Skeletal muscle tissue (tissue), 4 donors: Measurements from ENCODE around the gene AFAP1L1. TPM values are rescaled to one million over a fixed set of nuclear protein-coding genes. Genes with fewer than 3 reads are reported as not detected.

Experiments
- H3K27ac ChIP-seq: one replicate; pipeline ENCODE4 v1.7.0; 2013; ENCODE audit warnings: mild to moderate bottlenecking, low read depth, low read length, inconsistent platforms
- H3K27me3 ChIP-seq, 3 donors: one replicate each; pipeline ENCODE4 v1.7.0; 2013; ENCODE audit warnings: low read length in 3 of 3; ENCODE audit not compliant: control insufficient read depth in 3 of 3, insufficient read depth in 3 of 3
- H3K36me3 ChIP-seq, 3 donors: one replicate each; pipeline ENCODE4 v1.7.0; 2013; ENCODE audit warnings: low read length in 3 of 3; ENCODE audit not compliant: control insufficient read depth in 3 of 3, insufficient read depth in 3 of 3
- H3K4me1 ChIP-seq, 3 donors: one replicate each; pipeline ENCODE4 v1.7.0; 2013; ENCODE audit warnings: low read length in 3 of 3, mild to moderate bottlenecking in 3 of 3; ENCODE audit not compliant: control insufficient read depth in 3 of 3, insufficient read depth in 3 of 3
- H3K4me3 ChIP-seq, 3 donors: one replicate each; pipeline ENCODE4 v1.7.0; 2013; ENCODE audit warnings: low read length in 3 of 3
- H3K9ac ChIP-seq, 3 donors: one replicate each; pipeline ENCODE4 v1.7.0; 2013; ENCODE audit warnings: low read length in 3 of 3, mild to moderate bottlenecking in 3 of 3, moderate library complexity in 2 of 3, low read depth in 1 of 3
- H3K9me3 ChIP-seq, 3 donors: one replicate each; pipeline ENCODE4 v1.7.0; 2013; ENCODE audit warnings: low read length in 3 of 3; ENCODE audit not compliant: control insufficient read depth in 3 of 3
- total RNA-seq: library from RNA; depleted of rRNA; stranded (reverse); fragments of >200 nt; gene quantifications from one replicate; pipeline ENCODE4 v1.2.3, GENCODE V29; 2014
- donor health status: Osteomylitis.

AFAP1L1 gene
- total RNA-seq, 1 donor from 2014 or later = 75.7 TPM

DNA sequence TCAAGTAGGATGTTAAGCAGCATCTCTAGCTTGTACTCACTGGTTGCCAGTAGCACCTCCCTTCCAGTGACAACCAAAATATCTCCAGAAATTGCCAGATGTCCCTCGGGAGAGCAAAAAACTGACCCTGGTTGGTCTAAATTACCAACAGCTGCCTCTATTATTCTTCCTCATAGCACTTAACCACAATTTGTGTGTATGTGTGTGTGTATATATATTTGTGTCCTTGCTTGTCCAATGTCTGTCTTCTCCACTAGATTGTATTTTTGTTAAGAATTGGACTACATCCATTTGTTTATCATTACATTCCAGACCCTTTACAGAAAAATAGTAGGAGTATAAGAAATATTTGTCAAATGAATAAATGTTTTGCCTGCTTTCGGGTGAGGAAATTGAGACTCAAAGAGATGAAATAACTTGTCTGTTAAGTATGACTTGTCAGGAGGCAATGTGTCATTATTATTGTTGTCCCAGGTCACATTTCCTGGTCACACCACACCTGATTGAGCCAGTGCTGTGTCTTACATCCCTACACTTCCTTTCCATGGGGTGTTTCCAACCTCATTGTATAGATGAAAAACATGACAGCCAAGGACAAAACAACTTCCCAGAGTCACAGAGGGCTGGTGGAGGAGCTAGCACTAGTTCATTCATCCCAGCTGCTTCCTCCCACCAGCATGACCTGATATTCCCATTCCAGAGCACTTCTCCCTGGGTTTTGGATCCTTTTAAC lies 62.2 kb downstream of the AFAP1L1 start:
- no peaks in the 10 kb centered on the region for H3K4me1 ChIP-seq
- H3K9ac ChIP-seq = no peak overlapping the region
- H3K9me3 ChIP-seq = no peaks in the 10 kb centered on the region
- no peaks in the 10 kb centered on the region for H3K27me3 ChIP-seq
- no peak overlapping the region for H3K27ac ChIP-seq
- H3K36me3 ChIP-seq = peaks cover 49 to 74% (median 69%) of the 10 kb centered on the region in 3 donors
- H3K4me3 ChIP-seq = no peak overlapping the region

DNA sequence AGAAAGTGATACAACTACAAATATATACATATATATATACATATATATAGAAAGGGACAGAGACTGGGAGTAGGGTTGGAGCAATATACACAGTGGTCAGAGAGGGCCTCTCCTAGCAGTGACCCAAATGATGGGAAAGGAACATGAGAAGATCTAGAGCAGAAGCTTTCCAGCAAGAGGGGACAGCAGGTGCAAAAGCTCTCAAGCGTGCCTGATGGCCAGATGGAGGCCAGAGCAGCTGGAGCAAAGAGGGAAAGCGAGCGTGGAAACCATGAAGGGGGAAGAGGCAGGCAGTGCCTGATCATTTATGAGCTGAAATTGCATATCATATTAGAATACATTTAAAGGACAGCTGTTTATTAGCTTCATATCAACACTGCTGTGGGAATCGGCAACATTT lies 66.1 kb downstream of the AFAP1L1 start:
- Histone ChIP-seq H3K4me3 (no peak overlapping the region), H3K4me1 (no peaks in the 10 kb centered on the region), H3K9me3 (no peaks in the 10 kb centered on the region), H3K9ac (no peak overlapping the region), H3K27ac (no peak overlapping the region), H3K27me3 (no peaks in the 10 kb centered on the region), H3K36me3 (peaks cover 47 to 70% (median 69%) of the 10 kb centered on the region in 3 donors)

DNA sequence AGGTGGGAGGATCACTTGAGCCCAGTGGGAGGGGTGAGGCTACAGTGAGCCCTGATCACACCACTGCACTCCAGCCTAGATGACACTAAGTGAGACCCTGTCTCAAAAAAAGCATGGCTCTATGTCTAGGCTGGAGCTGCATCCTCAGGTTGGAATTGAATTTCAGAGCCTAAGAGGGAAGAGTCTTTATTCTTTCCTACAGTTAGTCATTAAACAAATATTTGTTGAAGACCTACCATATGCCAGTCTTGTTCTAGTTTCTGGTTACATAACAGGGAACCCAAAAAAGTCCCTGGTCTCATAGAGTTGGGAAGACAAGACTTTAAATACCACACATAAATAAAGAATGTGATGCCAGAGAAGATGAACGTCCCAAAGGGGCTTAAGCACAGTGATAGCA lies 66.7 kb downstream of the AFAP1L1 start:
- H3K27ac ChIP-seq = no peak overlapping the region
- H3K9me3 ChIP-seq = no peaks in the 10 kb centered on the region
- H3K36me3 ChIP-seq = peaks cover 42 to 63% (median 63%) of the 10 kb centered on the region in 3 donors
- no peaks in the 10 kb centered on the region for H3K27me3 ChIP-seq
- H3K4me3 ChIP-seq = no peak overlapping the region
- H3K9ac ChIP-seq = no peak overlapping the region
- H3K4me1 ChIP-seq = no peaks in the 10 kb centered on the region

DNA sequence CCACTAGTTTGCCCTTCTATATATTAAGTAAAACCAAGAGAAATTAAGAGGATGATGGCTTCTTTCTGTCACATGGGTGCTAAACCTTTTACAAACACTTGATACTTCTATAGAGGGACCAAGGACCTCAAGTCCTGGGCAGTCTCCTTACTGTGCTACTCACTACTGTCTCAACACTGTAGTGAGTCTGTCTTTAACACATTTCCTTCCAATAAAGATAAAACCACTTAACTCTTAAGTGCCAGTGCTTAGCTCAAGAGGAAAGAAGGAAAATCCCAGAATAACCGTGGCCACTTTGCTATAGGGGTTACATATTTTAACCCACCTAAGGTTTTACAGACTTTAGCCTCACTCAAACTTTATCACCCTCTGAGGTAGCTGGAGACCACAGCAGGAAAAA lies 69.3 kb downstream of the AFAP1L1 start:
- Histone ChIP-seq H3K9me3 (no peaks in the 10 kb centered on the region), H3K9ac (no peak overlapping the region), H3K4me3 (no peak overlapping the region), H3K27me3 (no peaks in the 10 kb centered on the region), H3K4me1 (peaks cover 8 to 13% (median 11%) of the 10 kb centered on the region in 3 donors), H3K36me3 (peaks cover 28 to 46% (median 44%) of the 10 kb centered on the region in 3 donors), H3K27ac (no peak overlapping the region)

DNA sequence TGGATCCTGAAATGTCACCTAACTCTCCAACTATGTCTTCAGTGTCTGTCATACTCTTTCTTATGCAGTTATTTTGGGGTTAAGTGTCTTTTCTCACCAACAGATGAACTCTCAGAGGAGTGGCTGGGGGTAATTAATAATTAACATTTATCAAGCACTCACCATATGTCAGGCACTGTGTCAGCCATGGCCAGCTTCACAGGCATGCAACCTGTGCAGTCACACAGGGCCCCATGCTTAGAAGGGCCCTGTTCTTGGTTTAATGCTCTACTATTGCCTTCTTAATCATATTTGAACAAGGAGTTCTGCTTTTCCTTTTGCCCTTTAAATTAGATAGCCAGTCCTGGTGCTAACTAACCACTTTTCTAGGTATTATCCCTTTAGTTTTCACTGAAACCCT lies 70.2 kb downstream of the AFAP1L1 start:
- H3K27ac ChIP-seq = no peak overlapping the region
- no peaks in the 10 kb centered on the region for H3K27me3 ChIP-seq
- no peaks in the 10 kb centered on the region for H3K9me3 ChIP-seq
- no peak overlapping the region for H3K4me3 ChIP-seq
- H3K36me3 ChIP-seq = peaks cover 23 to 38% (median 37%) of the 10 kb centered on the region in 3 donors
- H3K9ac ChIP-seq = no peak overlapping the region
- peaks cover 13 to 18% (median 16%) of the 10 kb centered on the region in 3 donors for H3K4me1 ChIP-seq

DNA sequence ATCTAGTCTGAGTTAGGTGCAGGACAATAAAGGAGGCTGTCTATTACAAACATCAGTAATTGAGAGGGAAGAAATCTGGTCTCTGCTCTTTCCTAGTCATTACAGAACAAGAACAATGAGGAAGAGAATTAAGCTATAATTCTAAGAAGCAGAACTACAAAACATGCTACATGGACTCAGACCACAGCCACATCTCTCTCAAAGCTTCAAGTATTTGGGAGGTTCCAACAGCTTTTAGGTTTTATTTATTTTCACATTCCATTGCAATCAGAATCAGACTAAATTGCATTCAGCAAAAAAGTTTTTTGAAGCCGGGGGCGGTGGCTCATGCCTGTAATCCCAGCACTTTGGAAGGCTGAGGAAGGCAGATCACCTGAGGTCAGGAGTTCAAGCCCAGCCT lies 72.5 kb downstream of the AFAP1L1 start:
- H3K4me3 ChIP-seq = no peak overlapping the region
- H3K9me3 ChIP-seq = no peaks in the 10 kb centered on the region
- H3K27me3 ChIP-seq = no peaks in the 10 kb centered on the region
- peaks cover 13 to 18% (median 18%) of the 10 kb centered on the region in 3 donors for H3K4me1 ChIP-seq
- H3K27ac ChIP-seq = no peak overlapping the region
- H3K9ac ChIP-seq = no peak overlapping the region
- H3K36me3 ChIP-seq = peaks cover 23 to 37% (median 31%) of the 10 kb centered on the region in 3 donors

DNA sequence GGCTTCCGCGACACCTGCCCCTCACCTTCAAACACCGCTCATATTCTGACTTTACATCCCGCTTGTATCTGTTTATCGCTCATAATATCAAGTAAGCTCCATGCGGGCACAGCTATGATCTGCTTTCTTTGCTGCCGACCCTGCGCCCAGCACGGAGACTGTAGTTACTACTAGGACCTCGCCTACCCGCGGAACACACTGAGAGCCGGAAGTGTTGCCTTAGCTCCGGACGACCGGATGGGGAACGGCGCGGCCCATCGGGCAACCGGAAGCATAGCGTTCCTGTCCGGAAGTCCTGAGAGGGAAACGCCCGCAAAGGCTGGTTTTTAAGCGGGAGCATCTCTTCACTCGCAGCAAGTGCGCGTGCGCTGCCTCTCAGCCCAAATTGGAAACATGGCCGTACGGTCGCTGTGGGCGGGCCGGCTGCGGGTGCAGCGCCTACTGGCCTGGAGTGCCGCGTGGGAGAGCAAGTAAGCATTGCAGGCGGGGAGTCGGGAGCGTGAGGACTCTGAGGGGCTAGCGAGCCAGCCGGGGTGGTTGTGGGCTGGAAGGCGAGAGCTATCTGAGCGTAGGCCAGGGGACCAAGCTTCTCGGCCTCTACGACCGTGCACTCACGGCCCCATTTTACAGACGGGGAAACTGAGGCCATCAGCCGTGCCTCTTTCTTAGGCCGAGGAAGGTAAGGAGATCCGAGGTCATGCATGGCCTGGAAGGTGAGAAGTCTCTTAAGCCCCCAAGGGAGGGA lies 73.7 kb downstream of the AFAP1L1 start, which contains the start of gene GRPEL2:
GRPEL2 (plus strand) TSS at position 353 of the 745 bp plus-strand sequence; CDS start at position 394, 41 bp downstream.
- H3K4me3 ChIP-seq = peak within 1 kb of the TSS; percentile 94 to 100 (median 99)
- no peaks in the 10 kb centered on the region for H3K27me3 ChIP-seq
- peaks cover 28 to 39% (median 32%) of the 10 kb centered on the region in 3 donors for H3K36me3 ChIP-seq
- H3K4me1 ChIP-seq = peaks cover 13 to 18% (median 18%) of the 10 kb centered on the region in 3 donors
- no peaks in the 10 kb centered on the region for H3K9me3 ChIP-seq
- H3K9ac ChIP-seq = peak within 1 kb of the TSS; percentile 74 to 91 (median 91)
- peak within 1 kb of the TSS; percentile 59 for H3K27ac ChIP-seq

DNA sequence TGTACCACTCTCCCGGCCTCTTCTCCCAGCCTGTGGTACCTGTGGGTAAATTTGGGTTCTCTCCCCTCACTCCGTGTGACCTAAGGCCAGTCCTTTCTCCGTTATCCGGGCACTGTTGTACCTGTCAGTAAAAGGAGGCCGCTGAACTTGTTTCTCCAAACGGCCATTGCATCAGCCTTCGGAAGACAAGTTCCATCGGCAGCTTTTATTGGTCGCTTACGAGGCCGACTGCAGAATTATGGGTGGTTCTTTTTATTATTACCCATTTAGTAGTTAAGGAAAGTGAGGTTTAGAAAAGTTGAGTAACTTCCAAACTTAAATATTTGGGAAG lies 74.2 kb downstream of the AFAP1L1 start:
- Histone ChIP-seq H3K27me3 (no peaks in the 10 kb centered on the region), H3K27ac (peak overlapping the region; percentile 59), H3K4me1 (peaks cover 13 to 18% (median 18%) of the 10 kb centered on the region in 3 donors), H3K4me3 (peak overlapping the region; percentile 94 to 100 (median 99)), H3K9ac (peak overlapping the region; percentile 74 to 91 (median 85)), H3K36me3 (peaks cover 30 to 39% (median 32%) of the 10 kb centered on the region in 3 donors), H3K9me3 (no peaks in the 10 kb centered on the region)

DNA sequence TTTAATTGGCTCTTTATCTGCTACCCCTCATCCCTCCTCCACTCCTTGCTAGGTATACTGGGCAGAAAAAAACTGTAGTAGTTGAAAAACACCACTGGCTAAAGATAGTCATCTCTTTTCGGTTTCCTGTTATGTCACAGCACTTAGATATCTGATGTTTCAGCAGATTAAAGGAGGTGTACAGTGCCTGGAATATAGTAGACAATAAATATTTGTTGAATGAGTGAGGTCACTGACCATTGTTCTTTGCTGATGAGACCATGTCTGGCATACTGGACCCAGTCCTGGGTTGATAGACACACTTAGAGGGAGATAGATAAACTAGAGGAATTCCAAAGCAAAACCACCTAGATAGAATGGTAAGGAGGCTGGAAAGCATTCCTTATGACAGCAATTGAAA lies 76.9 kb downstream of the AFAP1L1 start:
- Histone ChIP-seq H3K36me3 (peaks cover 36 to 55% (median 45%) of the 10 kb centered on the region in 3 donors), H3K4me1 (peaks cover 13 to 18% (median 18%) of the 10 kb centered on the region in 3 donors), H3K4me3 (no peak overlapping the region), H3K27ac (no peak overlapping the region), H3K9me3 (no peaks in the 10 kb centered on the region), H3K27me3 (no peaks in the 10 kb centered on the region), H3K9ac (no peak overlapping the region)

DNA sequence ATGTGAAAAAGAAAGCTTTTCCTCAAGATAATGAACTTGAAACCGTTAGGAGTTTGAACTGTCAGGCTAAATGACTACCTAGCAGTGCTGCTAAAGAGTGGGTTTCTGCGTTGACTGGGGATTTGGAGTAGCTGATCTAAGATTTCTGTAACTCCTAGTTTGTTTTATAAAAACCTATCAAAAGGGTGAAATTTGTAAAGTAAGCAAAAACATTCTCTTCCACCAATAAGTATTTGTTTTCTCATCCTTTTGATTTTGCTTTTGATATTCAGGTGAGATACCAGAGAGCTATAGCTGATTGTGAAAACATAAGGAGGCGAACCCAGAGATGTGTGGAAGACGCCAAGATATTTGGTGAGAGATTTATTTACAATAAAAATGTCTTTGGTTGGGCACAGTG lies 77.7 kb downstream of the AFAP1L1 start:
- Histone ChIP-seq H3K9ac (no peak overlapping the region), H3K4me1 (peaks cover 13 to 18% (median 18%) of the 10 kb centered on the region in 3 donors), H3K27ac (no peak overlapping the region), H3K36me3 (peaks cover 36 to 55% (median 53%) of the 10 kb centered on the region in 3 donors), H3K27me3 (no peaks in the 10 kb centered on the region), H3K9me3 (no peaks in the 10 kb centered on the region), H3K4me3 (no peak overlapping the region)
